K562 (cell line): ENCODE measurements around the gene SPOCD1. TPM values are rescaled to one million over a fixed set of nuclear protein-coding genes. Genes with fewer than 3 reads are reported as not detected.

Source experiments
- ATF1 ChIP-seq, 2 experiments: fragments of 450-650 bp in 1 of 2; IDR thresholded peaks; 2 replicates each; pipeline ENCODE4 v1.6.1; 2016; ENCODE audit warnings: missing compliant biosample characterization in 1 of 2, missing genetic modification characterization in 1 of 2
- CBX5 ChIP-seq: IDR thresholded peaks from 2 replicates; pipeline ENCODE4 v1.6.1; 2014; ENCODE audit warnings: low read depth, borderline replicate concordance
- CTCF ChIP-seq, 3 experiments: IDR thresholded peaks in 2 of 3; conservative IDR thresholded peaks in 1 of 3; 2 replicates each; pipeline ENCODE4 v1.5.1; 2011 to 2012; ENCODE audit warnings: low read length in 3 of 3, mild to moderate bottlenecking in 3 of 3, control low read depth in 2 of 3, improper control_type of control experiment in 1 of 3, inconsistent platforms in 1 of 3, low read depth in 1 of 3, mixed read lengths in 1 of 3, moderate library complexity in 1 of 3; ENCODE audit not compliant: insufficient read depth in 2 of 3
- EGR1 ChIP-seq: fragments of 450-650 bp; conservative IDR thresholded peaks from 2 replicates; pipeline ENCODE4 v1.6.1; 2017; ENCODE audit warnings: mild to moderate bottlenecking
- FOXK2 ChIP-seq, 2 experiments: fragments of 450-650 bp; IDR thresholded peaks in 1 of 2; conservative IDR thresholded peaks in 1 of 2; 2 replicates each; pipeline ENCODE4 v1.6.1; 2016; ENCODE audit warnings: low read depth in 2 of 2, mild to moderate bottlenecking in 1 of 2
- GMEB1 ChIP-seq: fragments of 250-450 bp; sonication (Bioruptor Pico); IDR thresholded peaks from 2 replicates; pipeline ENCODE4 v1.4.0; 2020; ENCODE audit warnings: mild to moderate bottlenecking
- HES1 ChIP-seq: fragments of 450-650 bp; IDR thresholded peaks from 2 replicates; pipeline ENCODE4 v1.6.1; 2016; ENCODE audit warnings: low read depth, mild to moderate bottlenecking, moderate library complexity
- IRF2 ChIP-seq: sonication (generic); formaldehyde crosslinking; IDR thresholded peaks from 2 replicates; pipeline ENCODE4 v1.8.1; 2022; ENCODE audit warnings: mild to moderate bottlenecking, missing genetic modification reagents
- MTA1 ChIP-seq: fragments of 450-650 bp; IDR thresholded peaks from 2 replicates; pipeline ENCODE4 v1.6.1; 2017; ENCODE audit warnings: borderline replicate concordance
- MTF1 ChIP-seq: fragments of 250-450 bp; sonication (Bioruptor Pico); IDR thresholded peaks from 2 replicates; pipeline ENCODE4 v1.9.0; 2021; ENCODE audit warnings: moderate library complexity, mild to moderate bottlenecking, inconsistent platforms, borderline replicate concordance
- OTX1 ChIP-seq: fragments of 450-650 bp; formaldehyde crosslinking; IDR thresholded peaks from 2 replicates; pipeline ENCODE4 v1.4.0; 2022; ENCODE audit warnings: mild to moderate bottlenecking
- PATZ1 ChIP-seq: fragments of 250-450 bp; sonication (Bioruptor Pico); IDR thresholded peaks from 2 replicates; pipeline ENCODE4 v1.5.0; 2020; ENCODE audit warnings: mild to moderate bottlenecking, borderline replicate concordance
- PHF8 ChIP-seq: fragments of 200-600 bp; sonication (generic); IDR thresholded peaks from 2 replicates; pipeline ENCODE4 v1.6.1; 2012; ENCODE audit warnings: mixed run types, mild to moderate bottlenecking, inconsistent platforms, low read length, moderate library complexity, borderline replicate concordance
- SMARCC2 ChIP-seq: fragments of 450-650 bp; IDR thresholded peaks from 2 replicates; pipeline ENCODE4 v1.6.1; 2017; ENCODE audit warnings: antibody characterized with exemption, moderate library complexity, mild to moderate bottlenecking, low read depth
- TBL1XR1 ChIP-seq, 2 experiments: IDR thresholded peaks; 2 replicates each; pipeline ENCODE4 v1.6.1; 2012; ENCODE audit warnings: improper control_type of control experiment in 2 of 2, low read length in 2 of 2, mild to moderate bottlenecking in 1 of 2
- XRCC5 ChIP-seq: fragments of 200-400 bp; formaldehyde crosslinking; IDR thresholded peaks from 2 replicates; pipeline ENCODE4 v1.6.1; 2017; ENCODE audit warnings: low read depth, mild to moderate bottlenecking, low read length
- ZNF12 ChIP-seq: sonication (generic); formaldehyde crosslinking; IDR thresholded peaks from 2 replicates; pipeline ENCODE4 v1.4.0; 2020; ENCODE audit warnings: mild to moderate bottlenecking, missing genetic modification reagents
- ZNF354B ChIP-seq: fragments of 250-450 bp; sonication (Bioruptor Pico); IDR thresholded peaks from 2 replicates; pipeline ENCODE4 v1.4.0; 2020
- polyA plus RNA-seq, 8 experiments: library from polyadenylated mRNA; depleted of rRNA in 4 of 8; stranded (reverse) in 5 of 8; unstranded in 3 of 8; fragments of >200 nt; fragmentation: Nextera tagmentation in 2 of 8; fragmentation: Illumina TruSeq in 1 of 8; extraction: Ambion mirVana in 2 of 8; extraction: Trizol in 1 of 8; gene quantifications; 2 replicates each; pipeline versions ENCODE4 v1.2.1 to v1.2.3, GENCODE V29; 2011 to 2014; ENCODE audit warnings: inconsistent platforms in 1 of 8, missing spikeins in 1 of 8
- total RNA-seq, 7 experiments: library from RNA; depleted of rRNA in 6 of 7; stranded (reverse); fragments of >200 nt in 6 of 7; fragmentation: Illumina TruSeq in 2 of 7; extraction: Trizol in 2 of 7; gene quantifications; 2 replicates each; pipeline versions ENCODE4 v1.2.1 to v1.2.3, GENCODE V29; 2011 to 2021; ENCODE audit warnings: low replicate concordance in 1 of 7
- TF ChIP-seq, protein P1 (sequence below), 2 experiments: fragments of 450-650 bp in 1 of 2; sonication (generic) in 1 of 2; formaldehyde crosslinking in 1 of 2; IDR thresholded peaks in 1 of 2; conservative IDR thresholded peaks in 1 of 2; 2 replicates each; pipeline versions ENCODE4 v1.6.1 to v1.8.1; 2016 to 2023; ENCODE audit warnings: mild to moderate bottlenecking in 2 of 2, moderate library complexity in 2 of 2, inconsistent platforms in 1 of 2, missing genetic modification reagents in 1 of 2

The SPOCD1 gene
- total and polyA plus RNA-seq, 9 of the 15 experiments (the other 6 are each of a cell fraction or from before 2014, with no cell fraction given) = 0.03 to 0.71 (median 0.26) TPM; not detected in 1

DNA sequence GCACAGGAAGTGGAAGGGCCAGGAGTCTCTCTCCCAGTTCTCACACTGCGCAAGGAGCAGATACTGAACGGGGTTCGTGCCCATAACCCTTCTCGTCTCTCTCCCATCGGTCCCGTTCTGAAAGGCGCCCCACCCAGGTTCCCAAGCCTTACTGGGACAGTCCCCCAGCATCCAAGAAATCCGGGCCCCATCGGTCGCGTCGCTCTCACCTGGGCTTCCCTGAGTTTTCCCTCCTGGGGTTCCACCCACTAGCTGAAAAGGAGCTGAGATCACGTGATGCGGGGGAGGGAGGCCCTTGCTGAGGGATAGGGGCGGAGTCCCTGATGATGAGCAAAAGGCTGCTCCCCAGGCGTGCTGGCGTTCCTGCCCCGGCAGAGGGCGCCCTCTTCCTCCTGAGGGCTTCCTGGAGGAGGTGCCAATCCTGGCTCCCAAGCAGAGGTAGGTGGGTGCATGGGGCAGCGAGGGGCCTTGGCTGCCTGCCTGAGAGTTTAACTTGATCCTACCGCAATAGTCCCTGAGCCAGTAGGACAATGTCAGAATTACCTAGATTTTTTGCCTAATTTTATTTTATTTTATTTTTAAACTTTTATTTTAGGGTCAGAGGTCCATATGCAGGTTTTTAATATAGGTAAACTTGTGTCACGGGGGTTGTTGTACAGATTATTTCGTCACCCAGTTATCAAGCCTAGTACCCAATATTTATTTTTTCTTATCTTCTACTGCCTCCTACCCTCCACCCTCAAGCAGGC is at the start of gene SPOCD1 (continued):
- TF ChIP-seq GMEB1 (CRISPR knock-in tag) = peak; percentile 49
- TF ChIP-seq FOXK2 (conservative IDR thresholded peaks at IDR 0.05 in 1 of 2, IDR thresholded peaks at IDR 0.05 in 1 of 2; ENCODE audit: low read depth in 2 of 2) = peak in 1 of 2 experiments; percentile 82; a peak in 2 of 4 replicates
- TF ChIP-seq MTA1 = peak; percentile 63; the same call in 1 of the 2 replicates
- no peak for TF ChIP-seq ZNF354B (CRISPR knock-in tag)
- TF ChIP-seq CBX5 = peak; percentile 67; the same call in 1 of the 2 replicates
- TF ChIP-seq TBL1XR1 (IDR thresholded peaks at IDR 0.05; ENCODE audit: low read length in 2 of 2) = peak in 1 of 2 experiments; percentile 62; a peak in 2 of 4 replicates
- peak; percentile 83; the same call in 1 of the 2 replicates for TF ChIP-seq ZNF12 (CRISPR knock-in tag)
- peak; percentile 99 for TF ChIP-seq XRCC5
- TF ChIP-seq OTX1 = peak; percentile 73; the same call in 1 of the 2 replicates
- no peak; the same call in none of the 2 replicates for TF ChIP-seq HES1
- TF ChIP-seq EGR1 = peak; percentile 95
- peak; percentile 43; the same call in 1 of the 2 replicates for TF ChIP-seq PATZ1
- TF ChIP-seq PHF8 = peak; percentile 41; the same call in 1 of the 2 replicates
- peak; percentile 77; the same call in 1 of the 2 replicates for TF ChIP-seq MTF1 (CRISPR knock-in tag)
- TF ChIP-seq, protein P1, sequence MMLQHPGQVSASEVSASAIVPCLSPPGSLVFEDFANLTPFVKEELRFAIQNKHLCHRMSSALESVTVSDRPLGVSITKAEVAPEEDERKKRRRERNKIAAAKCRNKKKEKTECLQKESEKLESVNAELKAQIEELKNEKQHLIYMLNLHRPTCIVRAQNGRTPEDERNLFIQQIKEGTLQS (IDR thresholded peaks at IDR 0.05) = peak; percentile 67
- TF ChIP-seq, protein P1 (CRISPR knock-in tag; conservative IDR thresholded peaks at IDR 0.05) = peak; percentile 61; the same call in 1 of the 2 replicates
- no peak for TF ChIP-seq SMARCC2
- no peak for TF ChIP-seq ATF1 (CRISPR knock-in tag; IDR thresholded peaks at IDR 0.05)
- peak; percentile 85 for TF ChIP-seq ATF1 (tag; IDR thresholded peaks at IDR 0.05)
- no peak for TF ChIP-seq IRF2 (CRISPR knock-in tag)
- peak; percentile 94 to 100 (median 98) for TF ChIP-seq CTCF (IDR thresholded peaks at IDR 0.05 in 2 of 3, conservative IDR thresholded peaks at IDR 0.05 in 1 of 3; ENCODE audit: insufficient read depth in 2 of 3, low read depth in 1 of 3, low read length in 3 of 3)
